ENCODE measurements around the gene PCDH19. TPM values are rescaled to one million over a fixed set of nuclear protein-coding genes. Genes with fewer than 3 reads are reported as not detected.

Gene PCDH19
- total RNA-seq, 3 donors from 2014 or later, result 1.6 to 2.6 (median 1.8) TPM

DNA sequence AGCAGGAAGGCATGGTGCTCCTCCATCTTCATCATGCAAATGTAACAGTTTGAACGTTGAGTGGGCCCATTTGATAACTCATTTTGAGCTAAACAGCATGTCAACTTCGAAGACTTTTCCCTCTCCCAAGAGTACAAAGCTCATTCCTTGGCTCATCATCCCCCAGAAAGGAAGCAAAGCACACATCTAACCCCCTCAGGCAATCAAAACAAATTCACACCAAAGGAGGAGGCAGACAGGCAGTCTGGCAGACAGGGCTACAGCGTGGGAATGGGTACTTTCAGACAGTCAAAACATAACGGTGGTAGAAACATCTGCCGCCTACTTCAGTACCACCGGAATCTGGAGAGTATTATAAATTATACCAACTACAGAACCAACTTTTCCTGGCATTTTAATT, 81.7 kb downstream of the PCDH19 start:
- Histone ChIP-seq H3K9me3 (no peaks in the 10 kb centered on the region), H3K4me3 (no peak overlapping the region), H3K27ac (no peak overlapping the region), H3K27me3 (peaks cover 0 to 17% of the 10 kb centered on the region in 2 donors), H3K4me1 (no peaks in the 10 kb centered on the region), H3K36me3 (no peaks in the 10 kb centered on the region)
- no peak for DNase-seq (ENCODE audit: low spot score in 2 of 2)
- intact Hi-C loops (cut with DNase I; ENCODE audit: low total_unique reads), result no loop called here
- TF ChIP-seq POLR2AphosphoS5 (IDR thresholded peaks at IDR 0.05) (no peak), POLR2A (IDR thresholded peaks at IDR 0.05) (no peak)
- TF ChIP-seq, protein P1, sequence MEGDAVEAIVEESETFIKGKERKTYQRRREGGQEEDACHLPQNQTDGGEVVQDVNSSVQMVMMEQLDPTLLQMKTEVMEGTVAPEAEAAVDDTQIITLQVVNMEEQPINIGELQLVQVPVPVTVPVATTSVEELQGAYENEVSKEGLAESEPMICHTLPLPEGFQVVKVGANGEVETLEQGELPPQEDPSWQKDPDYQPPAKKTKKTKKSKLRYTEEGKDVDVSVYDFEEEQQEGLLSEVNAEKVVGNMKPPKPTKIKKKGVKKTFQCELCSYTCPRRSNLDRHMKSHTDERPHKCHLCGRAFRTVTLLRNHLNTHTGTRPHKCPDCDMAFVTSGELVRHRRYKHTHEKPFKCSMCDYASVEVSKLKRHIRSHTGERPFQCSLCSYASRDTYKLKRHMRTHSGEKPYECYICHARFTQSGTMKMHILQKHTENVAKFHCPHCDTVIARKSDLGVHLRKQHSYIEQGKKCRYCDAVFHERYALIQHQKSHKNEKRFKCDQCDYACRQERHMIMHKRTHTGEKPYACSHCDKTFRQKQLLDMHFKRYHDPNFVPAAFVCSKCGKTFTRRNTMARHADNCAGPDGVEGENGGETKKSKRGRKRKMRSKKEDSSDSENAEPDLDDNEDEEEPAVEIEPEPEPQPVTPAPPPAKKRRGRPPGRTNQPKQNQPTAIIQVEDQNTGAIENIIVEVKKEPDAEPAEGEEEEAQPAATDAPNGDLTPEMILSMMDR (IDR thresholded peaks at IDR 0.05), result no peak

DNA sequence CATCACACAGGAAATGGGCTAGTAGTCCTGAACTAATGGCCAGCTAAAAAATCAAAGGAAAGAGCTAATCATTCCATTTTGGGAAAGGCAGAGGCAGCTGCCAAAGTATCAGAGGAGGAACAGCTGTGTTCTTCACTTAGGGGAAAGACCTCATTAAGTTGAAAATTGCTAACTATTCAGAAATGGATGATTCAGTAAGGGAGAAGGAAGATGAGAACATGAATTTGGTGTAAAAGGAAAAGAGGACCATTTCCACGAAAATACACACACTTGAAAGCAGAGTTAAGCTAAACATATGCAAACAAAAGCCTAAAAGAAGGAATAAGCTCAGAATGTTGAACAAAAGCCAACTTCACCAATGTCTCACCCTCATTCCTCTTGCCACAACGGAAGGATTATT, 90.4 kb downstream of the PCDH19 start:
- Histone ChIP-seq H3K9me3 (no peaks in the 10 kb centered on the region), H3K27me3 (peaks cover 0 to 44% of the 10 kb centered on the region in 2 donors), H3K4me1 (no peaks in the 10 kb centered on the region), H3K27ac (no peak overlapping the region), H3K4me3 (no peak overlapping the region), H3K36me3 (no peaks in the 10 kb centered on the region)
- intact Hi-C loops (cut with DNase I; ENCODE audit: low total_unique reads), result no loop called here
- DNase-seq (ENCODE audit: low spot score in 2 of 2), result no peak
- TF ChIP-seq POLR2AphosphoS5 (IDR thresholded peaks at IDR 0.05) (no peak), POLR2A (IDR thresholded peaks at IDR 0.05) (no peak)
- TF ChIP-seq, protein P1 (IDR thresholded peaks at IDR 0.05), result no peak

DNA sequence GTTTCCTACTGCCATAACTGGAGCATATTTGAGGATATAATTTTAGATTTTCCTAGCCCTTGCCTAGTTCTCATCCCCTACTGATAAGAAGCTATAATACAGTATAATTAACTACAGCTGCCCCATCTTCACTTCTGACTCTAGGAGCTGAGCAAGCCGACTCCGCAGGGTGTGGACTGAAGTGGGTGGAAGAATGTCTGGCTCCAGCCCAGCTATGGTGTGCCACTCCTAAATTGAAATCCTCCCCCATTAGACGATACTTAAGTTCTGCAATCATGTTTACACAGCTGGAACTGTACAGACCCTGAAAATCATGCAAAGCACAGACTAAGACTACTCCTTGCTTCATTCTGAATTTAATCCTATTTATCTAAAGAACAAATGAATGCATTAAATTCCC, 93.1 kb downstream of the PCDH19 start:
- Histone ChIP-seq H3K4me1 (no peaks in the 10 kb centered on the region), H3K27me3 (peaks cover 0 to 57% of the 10 kb centered on the region in 2 donors), H3K36me3 (no peaks in the 10 kb centered on the region), H3K27ac (no peak overlapping the region), H3K9me3 (no peaks in the 10 kb centered on the region), H3K4me3 (no peak overlapping the region)
- intact Hi-C loops (cut with DNase I; ENCODE audit: low total_unique reads), result no loop called here
- DNase-seq (ENCODE audit: low spot score in 2 of 2), result no peak
- no peak for TF ChIP-seq POLR2AphosphoS5 (IDR thresholded peaks at IDR 0.05)

DNA sequence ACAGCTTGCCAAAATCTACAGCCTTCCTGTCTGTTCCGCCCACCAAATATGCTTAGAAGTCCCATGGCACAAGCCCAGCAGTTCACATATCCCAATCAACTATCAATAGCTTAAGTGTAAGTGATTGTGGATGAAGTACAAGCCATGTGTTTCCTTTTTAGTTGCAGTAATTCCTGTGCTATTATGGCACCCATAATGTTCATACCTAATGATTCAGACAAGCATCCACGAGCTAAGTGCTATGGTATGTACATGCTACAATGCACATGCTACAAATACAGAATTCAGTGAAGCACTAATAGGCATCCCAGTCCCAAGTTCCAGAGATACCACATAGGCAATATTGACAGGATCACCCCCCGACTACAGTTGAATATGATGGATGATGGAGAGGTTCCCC, 94.5 kb downstream of the PCDH19 start:
- no peaks in the 10 kb centered on the region for H3K9me3 ChIP-seq
- H3K4me1 ChIP-seq, result no peaks in the 10 kb centered on the region
- no peak for DNase-seq (ENCODE audit: low spot score in 2 of 2)
- H3K27ac ChIP-seq, result no peak overlapping the region
- no peak overlapping the region for H3K4me3 ChIP-seq
- H3K36me3 ChIP-seq, result no peaks in the 10 kb centered on the region
- no peak for TF ChIP-seq POLR2A (IDR thresholded peaks at IDR 0.05)
- peaks cover 0 to 57% of the 10 kb centered on the region in 2 donors for H3K27me3 ChIP-seq
- intact Hi-C loops (cut with DNase I; ENCODE audit: low total_unique reads), result no loop called here

DNA sequence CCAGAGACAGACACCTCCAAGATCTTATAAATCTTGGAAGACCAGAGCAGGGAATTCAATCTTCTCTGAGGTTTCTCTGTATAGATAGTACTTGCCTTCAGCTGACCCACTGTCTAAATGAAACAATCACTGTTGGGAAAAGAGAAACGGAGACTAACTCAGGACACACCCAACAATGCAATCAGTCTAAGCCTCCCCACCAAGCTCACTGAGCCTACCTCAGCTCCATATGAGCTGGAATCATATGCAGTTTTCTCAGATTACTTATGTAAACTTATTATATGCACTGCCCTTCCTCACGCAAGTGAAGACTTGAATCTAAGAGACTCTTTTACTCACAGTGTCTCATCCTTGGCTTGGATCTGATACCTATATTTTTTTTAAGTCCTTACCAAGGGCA, 110.5 kb downstream of the PCDH19 start:
- Histone ChIP-seq H3K36me3 (no peaks in the 10 kb centered on the region), H3K4me1 (no peaks in the 10 kb centered on the region), H3K27ac (no peak overlapping the region), H3K27me3 (peaks cover 0 to 56% of the 10 kb centered on the region in 2 donors), H3K9me3 (no peaks in the 10 kb centered on the region), H3K4me3 (no peak overlapping the region)
- TF ChIP-seq POLR2A (IDR thresholded peaks at IDR 0.05), result no peak
- TF ChIP-seq, protein P1 (IDR thresholded peaks at IDR 0.05), result no peak
- no peak for TF ChIP-seq POLR2AphosphoS5 (IDR thresholded peaks at IDR 0.05)
- intact Hi-C loops (cut with DNase I; ENCODE audit: low total_unique reads), result no loop called here
- no peak for DNase-seq (ENCODE audit: low spot score in 2 of 2)

DNA sequence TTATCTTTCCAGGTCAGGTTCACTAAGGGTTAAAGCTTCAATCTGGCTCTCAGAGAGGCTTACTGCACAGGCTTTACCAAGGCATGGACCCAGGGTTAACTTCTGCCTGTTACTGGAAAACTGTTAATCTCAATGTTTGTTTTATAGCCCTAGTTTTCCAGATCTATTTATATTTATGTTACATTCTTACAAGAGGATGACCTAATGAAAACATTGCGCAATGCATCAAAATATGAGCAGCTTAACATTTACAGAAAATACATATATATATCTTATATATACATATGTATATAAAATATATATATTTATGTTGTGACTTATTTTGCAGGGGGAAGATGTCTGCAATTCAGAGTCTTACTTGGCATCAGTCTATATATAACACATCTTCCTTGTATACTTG, 112.3 kb downstream of the PCDH19 start:
- DNase-seq (ENCODE audit: low spot score in 2 of 2), result no peak
- TF ChIP-seq POLR2AphosphoS5 (IDR thresholded peaks at IDR 0.05) (no peak), POLR2A (IDR thresholded peaks at IDR 0.05) (no peak)
- TF ChIP-seq, protein P1 (IDR thresholded peaks at IDR 0.05), result no peak
- Histone ChIP-seq H3K4me3 (no peak overlapping the region), H3K27ac (no peak overlapping the region), H3K4me1 (no peaks in the 10 kb centered on the region), H3K27me3 (peaks cover 0 to 46% of the 10 kb centered on the region in 2 donors), H3K9me3 (no peaks in the 10 kb centered on the region), H3K36me3 (no peaks in the 10 kb centered on the region)
- intact Hi-C loops (cut with DNase I; ENCODE audit: low total_unique reads), result no loop called here

Data from breast epithelium (tissue), 4 donors.